Activated CD8-positive, alpha-beta memory T cell treated with anti-CD3 and anti-CD28 coated beads for 36 hours (primary cell): ENCODE results near the gene R3HCC1L. TPM values are rescaled to one million over a fixed set of nuclear protein-coding genes. Genes with fewer than 3 reads are reported as not detected.

Source experiments
- CTCF ChIA-PET: fragments of 350-600 bp; sonication (Branson Sonifier 250); formaldehyde crosslinking; loops from one replicate; lab custom pipeline; 2021; ENCODE audit warnings: antibody characterized with exemption; lab: Charles Lee
- POLR2A ChIA-PET: fragments of 350-600 bp; sonication (Branson Sonifier 250); formaldehyde crosslinking; loops from one replicate; lab custom pipeline; 2021; ENCODE audit warnings: antibody characterized with exemption; lab: Charles Lee
- total RNA-seq, 2 experiments: library from RNA; stranded (reverse); gene quantifications; one replicate each; pipeline ENCODE4 v1.2.3, GENCODE V29; 2021

Gene R3HCC1L
- total RNA-seq, 2 experiments from 2014 or later, result 21.0 to 23.4 TPM

- CTCF ChIA-PET, result no interaction called here
- POLR2A ChIA-PET, result no interaction called here
Measured at GRCh38 chr10:98292971-98293370, 158.5 kb downstream of the R3HCC1L start.

- POLR2A ChIA-PET, result no interaction called here
Measured at GRCh38 chr10:98293550-98294269, 159.3 kb downstream of the R3HCC1L start.

GRCh38 chr10:98294270-98294627 is 159.8 kb downstream of the R3HCC1L start:
- ChIA-PET POLR2A (no interaction called here), CTCF (no interaction called here)

More at GRCh38 chr10:98293550-98294269, 159.3 kb downstream of the R3HCC1L start:
- CTCF ChIA-PET, result no interaction called here

Other genes with a start within 250 kb of the R3HCC1L start
- not detected for gene CRTAC1, start 104.0 kb upstream of the R3HCC1L start, total RNA-seq
- gene LOXL4, start 133.5 kb downstream of the R3HCC1L start, total RNA-seq, result not detected